HG03097 (cell line): ENCODE results near the gene DDAH2.

Source experiments
- ATAC-seq: cut with Tn5 transposase; IDR thresholded peaks from one replicate; pipeline ENCODE4 v1.9.1; 2021; ENCODE audit not compliant: unreplicated experiment, low FRiP score

DDAH2 gene

DNA sequence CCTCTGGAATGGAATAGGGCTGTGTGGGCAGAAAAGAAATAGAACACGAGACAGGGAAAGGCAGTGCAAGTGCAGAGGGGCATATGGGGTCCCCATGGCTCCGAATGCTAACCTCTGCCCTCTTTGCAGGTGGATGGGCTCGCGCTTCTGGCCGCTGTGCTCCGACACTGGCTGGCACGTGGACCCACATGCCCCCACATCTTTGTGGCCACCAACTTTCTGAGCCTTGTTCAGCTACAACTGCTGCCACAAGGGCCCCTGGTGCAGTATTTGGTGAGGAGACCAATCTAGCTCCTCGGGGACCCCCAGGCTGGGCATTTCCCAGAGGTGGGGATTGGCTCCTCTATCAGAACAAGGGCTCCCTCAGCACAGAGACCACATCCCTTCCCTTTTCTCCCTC, 32.2 kb upstream of the DDAH2 start:
- ATAC-seq, result no peak

DNA sequence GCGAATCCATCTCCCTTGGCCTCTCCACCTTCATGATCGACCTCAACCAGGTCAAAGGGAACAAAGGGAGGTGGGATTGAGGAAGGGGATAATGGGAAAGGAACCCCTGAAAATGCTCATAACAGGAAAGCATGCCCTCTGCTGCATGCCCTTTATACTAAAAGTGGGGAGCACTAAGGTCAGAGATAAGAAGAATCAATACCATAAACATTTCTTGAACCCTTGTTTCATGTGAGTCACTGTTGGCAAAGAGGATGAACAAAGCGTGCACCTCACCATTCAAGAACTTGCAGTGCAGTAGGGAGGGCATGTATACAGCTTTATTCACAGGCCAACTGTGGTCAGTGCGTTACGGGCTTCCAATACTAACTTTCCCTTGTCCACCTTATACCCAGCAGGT, 31.7 kb upstream of the DDAH2 start:
- no peak for ATAC-seq

DNA sequence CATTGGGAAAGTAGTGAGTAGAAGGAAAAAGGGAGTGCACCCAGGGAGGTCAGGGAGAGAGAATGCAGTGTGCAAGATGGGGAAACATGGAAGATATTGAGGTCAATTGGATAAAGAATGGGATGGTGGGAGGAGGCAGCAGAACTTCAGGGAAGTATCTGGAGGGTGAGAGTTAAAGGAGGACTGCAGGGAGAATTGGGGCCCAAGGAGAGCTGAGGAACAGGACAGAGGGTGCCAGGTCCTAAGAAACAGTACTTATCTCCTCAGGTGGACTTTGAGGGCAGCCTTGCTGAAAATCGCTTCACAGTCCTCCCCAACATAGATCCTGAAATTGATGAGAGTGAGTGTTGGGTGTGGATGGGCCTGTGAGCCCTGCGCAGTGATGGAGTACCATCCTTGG, 29.2 kb upstream of the DDAH2 start:
- no peak for ATAC-seq

DNA sequence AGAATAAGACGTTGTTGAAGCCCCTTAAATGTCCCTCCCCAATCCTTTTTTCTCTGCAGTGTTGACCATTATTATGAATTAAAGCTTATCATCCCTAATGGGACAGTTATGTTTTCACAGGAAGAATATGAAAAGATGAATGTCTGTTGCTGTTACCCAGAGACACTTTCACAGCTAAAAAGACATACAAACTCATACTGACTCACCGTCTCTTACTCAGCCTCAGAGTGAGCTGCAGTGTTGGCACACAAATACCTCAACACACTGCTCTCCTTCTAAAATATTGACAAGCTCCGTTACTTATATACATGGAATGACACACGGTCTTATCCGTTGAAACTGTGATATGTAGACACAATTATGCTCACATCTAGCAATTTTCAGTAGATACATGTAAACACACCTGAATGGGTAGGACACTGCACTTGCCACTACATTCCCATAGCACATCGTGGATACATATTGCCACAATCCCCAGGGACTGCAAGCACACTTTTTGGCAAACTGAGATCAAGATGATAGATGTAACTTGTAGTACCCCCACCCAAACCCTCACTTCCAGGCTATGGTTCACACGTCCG, 23.7 kb upstream of the DDAH2 start:
- no peak for ATAC-seq

DNA sequence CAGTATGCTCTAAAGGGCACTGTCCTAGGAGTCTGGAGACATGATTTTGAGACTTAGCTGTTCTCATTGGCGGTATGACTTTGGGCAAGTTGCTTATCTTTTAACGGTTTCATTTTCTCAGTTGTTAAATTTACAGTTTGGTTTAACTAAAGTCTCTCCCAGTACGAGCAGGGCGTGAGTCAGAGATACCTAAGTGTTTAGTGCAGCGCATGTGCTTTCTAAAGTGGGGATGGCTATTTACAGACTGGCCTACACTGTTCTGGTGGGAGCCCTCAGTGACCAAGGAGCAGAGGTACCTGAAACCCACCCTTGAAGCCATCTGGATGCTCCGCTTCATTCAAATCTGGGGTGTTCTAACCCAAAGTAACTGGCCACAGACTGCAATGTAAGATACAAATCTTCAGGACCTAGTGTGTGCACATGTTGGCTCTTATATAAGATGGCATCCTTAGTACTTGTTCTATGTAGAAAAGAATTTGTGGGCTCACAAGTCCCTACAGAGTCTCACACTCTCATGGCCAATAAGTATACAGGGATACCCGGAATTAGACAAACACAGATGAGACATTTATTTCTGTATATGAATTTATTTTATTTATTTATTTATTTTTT, 21.4 kb upstream of the DDAH2 start:
- ATAC-seq, result no peak

DNA sequence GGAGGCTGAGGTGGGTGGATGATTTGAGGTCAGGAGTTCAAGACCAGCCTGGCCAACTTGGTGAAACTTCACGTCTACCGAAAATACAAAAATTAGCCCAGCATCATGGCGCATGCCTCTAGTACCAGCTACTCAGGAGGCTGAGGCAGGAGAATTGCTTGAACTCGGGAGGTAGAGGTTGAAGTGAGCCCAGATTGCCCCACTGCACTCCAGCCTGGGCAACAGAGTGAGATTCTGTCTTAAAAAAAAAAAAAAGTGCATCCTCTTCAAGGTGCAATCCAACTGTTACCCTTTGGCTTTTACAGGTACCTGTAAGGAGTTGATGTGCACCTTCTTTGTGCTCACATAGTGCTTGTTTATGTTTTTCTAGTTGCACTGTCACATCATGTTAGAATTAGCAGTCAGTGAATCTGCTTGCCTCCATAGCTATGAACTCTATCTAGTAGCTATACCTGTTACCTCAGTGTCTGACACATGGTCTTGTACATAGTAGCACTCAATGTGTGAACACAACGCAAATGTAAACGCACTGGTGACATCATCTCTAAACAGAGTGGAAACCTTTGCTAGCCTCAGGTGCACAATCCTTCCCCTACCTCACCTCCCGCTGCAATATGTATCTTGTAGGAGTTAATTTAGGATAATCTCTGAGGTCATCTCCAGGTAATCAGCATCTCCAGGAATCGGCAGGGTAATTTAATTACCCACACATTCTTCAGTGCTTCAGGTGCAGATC, 20.4 kb upstream of the DDAH2 start:
- no peak for ATAC-seq

DNA sequence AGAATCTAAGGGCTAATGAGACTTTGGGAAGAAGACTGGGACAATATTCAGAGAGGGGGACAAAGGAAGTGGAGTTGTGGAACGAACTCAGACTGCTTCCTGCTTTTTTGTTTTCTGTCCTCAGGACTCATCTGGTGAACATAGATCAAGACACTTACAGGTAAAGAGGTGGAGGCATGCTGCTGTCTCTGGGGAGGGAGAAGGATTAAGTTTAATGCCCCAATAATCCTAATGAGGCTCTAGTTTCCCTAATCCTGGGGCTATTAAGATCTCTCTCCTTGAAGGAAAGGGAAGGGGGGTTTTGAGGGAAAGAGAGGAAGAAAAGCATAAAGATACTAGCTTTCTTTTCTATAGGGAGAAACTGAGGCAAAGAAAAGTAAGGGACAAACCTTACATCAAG, 15.3 kb upstream of the DDAH2 start:
- no peak for ATAC-seq

DNA sequence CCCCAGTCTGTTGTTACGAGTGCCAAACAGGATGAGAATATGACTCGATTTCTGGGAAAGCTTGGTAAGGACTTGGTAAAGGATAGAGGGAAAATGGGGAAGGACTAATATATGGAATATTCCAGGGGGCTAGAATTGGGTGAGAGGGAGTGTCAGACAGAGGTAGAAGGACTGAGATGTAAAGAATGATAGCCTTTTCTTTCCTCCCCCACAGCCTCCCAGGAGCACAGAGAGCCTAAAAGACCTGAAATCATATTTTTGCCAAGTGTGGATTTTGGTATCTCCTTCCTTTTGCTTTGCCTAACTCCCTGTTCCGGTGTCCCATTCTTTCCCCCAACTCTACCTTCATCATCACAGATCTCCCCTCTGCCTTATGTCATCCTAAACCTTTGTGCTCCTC, 13.8 kb upstream of the DDAH2 start:
- no peak for ATAC-seq

DNA sequence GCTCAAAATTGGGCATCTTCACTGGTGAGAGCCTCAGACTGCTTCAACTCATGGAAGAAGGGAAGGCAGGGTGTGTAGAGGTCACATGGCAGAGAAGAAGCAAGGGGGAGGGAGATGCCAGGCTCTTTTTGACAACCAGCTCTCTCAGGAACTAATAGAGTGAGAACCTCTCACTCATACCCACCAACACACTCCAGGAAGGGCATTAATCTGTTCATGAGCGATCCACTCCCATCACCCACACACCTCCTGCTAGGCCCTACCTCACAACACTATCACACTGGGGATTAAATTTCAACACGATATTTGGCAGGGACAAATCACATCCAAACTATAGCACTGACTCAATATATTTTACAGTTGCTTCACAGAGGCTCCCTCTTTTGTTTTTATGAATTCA, 12.7 kb upstream of the DDAH2 start:
- ATAC-seq, result no peak

DNA sequence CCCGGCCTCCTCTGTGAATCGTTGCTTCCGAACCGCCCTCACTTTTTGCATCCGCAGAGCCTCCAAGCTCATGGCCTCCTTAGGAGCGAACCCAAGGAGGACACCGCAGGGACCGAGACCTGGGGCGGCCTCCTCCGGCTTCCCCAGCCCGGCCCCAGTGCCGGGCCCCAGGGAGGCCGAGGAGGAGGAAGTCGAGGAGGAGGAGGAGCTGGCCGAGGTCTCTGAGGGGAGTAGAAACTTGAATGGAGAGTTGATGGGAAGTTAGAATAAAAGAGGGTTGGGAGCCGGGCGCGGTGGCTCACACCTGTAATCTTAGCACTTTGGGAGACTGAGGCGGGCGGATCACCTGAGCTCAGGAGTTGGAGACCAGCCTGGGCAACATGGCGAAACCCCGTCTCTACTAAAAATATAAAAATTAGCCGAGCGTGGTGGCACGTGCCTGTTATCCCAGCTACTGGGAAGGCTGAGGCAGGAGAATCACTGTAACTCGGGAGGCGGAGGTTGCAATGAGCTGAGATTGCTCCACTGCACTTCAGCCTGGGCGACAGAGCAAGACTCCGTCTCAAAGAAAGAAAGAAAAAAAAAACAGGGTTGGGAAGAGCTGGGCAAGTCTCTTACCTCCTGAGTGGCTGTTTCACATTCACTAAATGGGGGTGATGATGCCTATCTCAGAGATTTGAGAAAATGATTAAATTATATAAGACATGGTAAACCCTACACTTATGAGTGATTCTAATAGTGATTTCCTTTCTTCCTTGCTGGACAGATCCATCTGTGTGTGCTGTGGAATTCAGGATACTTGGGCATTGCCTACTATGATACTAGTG, 11.5 kb upstream of the DDAH2 start:
- ATAC-seq, result peak; percentile 2

DNA sequence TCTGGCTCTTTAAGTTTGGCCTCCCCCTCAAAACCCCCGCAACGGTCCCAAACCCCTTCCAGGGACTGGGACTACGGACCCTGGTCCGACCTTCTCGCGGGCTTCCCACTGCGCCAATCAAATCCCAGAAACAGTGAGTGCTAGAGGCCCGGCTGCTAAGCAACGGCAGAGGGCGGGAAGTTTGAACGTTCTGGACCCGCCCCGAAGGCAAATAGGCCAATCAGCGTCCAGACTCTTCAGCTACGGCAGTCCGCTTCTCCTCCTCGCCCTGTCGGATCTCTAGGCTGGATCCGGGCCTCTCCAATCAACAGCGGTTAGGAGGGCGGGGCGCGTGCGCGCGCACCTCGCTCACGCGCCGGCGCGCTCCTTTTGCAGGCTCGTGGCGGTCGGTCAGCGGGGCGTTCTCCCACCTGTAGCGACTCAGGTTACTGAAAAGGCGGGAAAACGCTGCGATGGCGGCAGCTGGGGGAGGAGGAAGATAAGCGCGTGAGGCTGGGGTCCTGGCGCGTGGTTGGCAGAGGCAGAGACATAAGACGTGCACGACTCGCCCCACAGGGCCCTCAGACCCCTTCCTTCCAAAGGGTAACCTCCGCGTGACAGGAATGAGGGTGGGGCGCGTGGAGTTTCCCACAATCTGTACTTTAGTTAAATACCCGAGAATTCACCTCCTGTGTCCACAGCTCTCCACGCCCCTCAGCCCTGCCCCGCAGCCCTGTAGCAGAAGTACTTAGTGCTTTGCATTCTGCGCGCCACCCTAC, 10.7 kb upstream of the DDAH2 start, which contains the start of gene MSH5:
Gene MSH5, plus strand, starts transcription at position 367 of the 758 bp plus-strand sequence. CDS start 462 bp downstream, outside the sequence.
- ATAC-seq, result peak; percentile 57

DNA sequence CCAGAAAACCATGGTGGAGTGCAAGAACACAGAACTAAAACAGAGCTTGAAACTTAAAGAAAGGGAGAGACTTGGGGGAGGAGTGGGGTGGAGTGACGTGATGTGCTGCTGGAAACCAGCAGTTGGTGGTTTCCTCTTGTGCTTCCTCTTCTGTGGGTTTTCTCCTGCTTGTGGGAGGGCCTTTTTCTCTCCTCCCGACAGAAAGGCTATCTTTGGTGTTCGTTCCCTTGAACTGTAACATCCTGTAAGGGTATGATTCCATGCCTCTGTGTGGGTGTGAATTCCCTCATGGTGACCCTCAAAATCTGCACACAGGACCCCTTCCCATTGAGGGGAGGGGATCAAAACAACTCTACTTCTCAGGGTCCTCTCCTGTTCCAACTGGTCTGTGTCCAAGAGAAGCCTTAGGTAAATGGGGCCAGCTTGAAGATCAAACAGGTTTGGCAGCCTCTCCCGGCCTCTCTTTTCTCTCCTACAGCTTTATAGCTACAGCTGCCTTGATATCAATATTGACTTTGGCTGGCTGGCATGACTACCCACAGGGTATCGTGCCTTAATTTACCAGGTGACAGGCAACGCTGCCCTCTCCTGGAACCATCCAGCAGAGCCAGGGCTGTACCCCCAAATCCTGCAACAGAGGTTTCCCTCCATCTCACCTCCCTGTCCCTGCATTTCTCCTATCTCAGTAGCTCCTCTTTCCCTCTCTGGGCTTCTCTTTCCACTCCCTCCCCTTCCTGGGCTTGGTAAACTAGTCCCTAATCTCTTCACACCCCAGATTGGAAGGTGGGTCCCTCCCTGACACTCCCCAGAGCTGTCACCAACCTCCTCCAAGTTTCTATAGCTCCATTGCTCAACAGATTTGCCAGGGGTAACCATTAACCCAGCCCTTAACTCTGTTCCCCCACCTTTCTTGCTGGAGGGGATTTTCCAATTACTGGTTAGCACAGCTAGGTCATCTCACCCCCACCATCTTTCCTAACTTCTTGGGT, 9.2 kb upstream of the DDAH2 start:
- no peak for ATAC-seq

DNA sequence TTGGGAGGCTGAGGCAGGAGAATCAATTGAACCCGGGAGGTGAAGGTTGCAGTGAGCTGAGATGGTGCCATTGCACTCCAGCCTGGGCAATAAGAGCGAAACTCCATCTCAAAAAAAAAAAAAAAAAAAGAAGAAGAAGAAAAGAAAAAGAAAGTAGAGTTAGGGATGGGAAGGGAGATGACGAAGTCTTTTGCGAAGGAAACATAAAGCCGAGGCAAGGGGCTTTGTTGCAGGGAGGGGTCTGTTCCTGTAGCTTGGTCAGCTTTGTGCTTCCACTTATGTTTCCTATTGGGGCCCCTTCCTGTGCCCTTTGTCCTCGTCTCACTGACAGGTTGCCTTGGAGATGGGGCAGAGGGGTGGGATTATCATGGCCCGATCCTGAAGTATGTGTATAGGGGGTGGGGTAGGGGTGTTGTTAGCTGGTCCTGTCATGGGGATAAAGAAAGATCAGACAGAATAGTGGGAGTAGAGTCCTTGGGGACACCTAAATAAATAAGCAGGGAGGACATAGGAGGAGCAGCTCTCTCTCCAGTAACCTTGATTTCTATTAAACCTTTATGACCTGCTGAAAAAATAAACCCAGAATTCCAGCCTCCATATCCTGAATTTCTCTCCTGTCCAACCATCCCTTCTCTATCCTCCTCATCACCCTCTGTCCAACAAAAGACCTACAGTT, 8.4 kb upstream of the DDAH2 start:
- no peak for ATAC-seq

DNA sequence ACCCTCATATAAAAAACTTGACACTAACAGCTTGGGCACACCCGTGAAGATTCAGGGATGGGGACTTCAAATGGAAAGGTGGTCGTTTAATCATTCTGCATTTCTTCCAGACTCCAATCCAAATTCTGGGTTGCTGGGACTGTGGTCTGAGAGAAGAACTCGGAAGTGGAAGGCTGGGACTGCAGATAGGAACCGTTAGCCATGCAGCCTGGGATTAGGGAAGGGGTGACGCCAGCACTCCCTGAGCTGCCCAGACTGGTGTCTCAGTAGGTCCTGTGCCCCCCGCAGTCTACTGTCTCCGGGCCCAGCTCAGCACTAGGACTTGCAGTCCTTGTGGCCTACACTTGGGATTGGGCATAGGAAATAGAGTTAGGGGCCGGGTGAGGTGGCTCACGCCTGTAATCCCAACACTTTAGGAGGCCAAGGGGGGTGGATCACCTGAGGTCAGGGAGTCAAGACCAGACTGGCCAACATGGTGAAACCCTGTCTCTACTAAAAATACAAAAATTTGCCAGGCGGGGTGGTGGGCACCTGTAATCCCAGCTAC, 7.7 kb upstream of the DDAH2 start:
- ATAC-seq, result no peak

DNA sequence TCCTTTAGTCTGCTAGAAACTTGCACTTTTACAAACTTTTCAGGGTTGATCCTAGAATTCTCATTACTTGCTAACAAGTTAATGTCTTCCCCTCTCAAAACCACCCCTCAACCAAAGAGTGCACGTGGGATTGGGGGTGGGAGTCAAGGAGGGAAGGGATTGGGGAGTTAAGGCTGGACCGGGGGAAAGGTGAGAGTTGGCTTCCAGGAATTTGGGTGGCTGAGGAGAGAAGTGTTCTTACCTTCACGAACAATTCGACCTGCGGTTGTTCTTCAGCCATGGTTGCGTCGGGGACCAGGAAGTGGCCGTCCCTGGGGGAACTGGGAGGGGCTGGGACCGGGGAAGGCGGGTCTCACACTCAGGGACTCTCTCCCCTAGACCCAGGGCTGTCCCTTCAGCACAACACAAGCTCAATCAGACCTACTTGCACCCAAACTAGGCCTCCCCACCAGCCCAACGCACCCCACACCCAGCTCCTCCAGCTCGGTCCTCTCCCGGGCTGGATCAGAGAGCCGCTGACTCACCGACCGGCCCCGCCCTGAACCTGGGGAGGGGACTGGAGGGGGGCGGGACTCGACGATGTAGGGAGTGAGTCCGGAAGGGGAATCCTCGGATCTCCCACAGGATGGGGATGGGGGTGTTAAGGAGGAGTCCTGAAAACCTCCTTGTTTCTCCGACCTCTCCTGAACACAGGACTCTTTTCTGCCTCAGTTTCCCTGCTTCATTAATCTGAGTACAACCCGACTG, 7.1 kb upstream of the DDAH2 start, which contains the start of gene CLIC1:
Gene CLIC1, minus strand, starts transcription at position 510 of the 747 bp plus-strand sequence. Its CDS starts 230 bp downstream, at position 280.
- ATAC-seq, result no peak

DNA sequence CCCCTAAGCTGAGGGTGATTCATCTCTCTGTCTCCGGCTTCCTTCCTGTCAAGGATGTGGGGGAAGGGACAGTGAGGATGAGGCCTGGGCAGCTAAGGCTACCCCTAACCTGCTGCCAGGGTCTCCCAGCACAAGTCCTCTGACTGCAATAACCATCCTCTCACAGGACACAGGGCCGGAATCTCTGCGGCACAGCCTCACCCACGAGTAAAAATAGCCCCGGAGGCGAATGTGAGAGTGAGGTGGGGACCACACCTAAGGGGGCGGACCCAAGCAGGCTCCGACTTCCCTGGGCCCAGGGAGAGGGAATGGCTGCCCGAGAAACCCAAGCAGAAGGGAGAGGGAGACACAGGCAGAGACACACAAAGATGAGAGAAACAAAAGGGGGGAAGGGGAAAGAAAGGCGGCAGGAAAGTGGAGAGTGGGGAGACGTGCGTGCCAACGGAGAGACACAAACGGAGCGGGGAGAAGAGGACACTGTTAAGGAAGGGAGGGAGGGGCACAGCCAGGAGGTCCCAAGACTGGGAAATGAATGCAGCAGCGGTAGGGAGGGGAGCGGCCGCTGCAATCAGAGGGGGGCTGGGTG, 5.8 kb upstream of the DDAH2 start:
- no peak for ATAC-seq

DNA sequence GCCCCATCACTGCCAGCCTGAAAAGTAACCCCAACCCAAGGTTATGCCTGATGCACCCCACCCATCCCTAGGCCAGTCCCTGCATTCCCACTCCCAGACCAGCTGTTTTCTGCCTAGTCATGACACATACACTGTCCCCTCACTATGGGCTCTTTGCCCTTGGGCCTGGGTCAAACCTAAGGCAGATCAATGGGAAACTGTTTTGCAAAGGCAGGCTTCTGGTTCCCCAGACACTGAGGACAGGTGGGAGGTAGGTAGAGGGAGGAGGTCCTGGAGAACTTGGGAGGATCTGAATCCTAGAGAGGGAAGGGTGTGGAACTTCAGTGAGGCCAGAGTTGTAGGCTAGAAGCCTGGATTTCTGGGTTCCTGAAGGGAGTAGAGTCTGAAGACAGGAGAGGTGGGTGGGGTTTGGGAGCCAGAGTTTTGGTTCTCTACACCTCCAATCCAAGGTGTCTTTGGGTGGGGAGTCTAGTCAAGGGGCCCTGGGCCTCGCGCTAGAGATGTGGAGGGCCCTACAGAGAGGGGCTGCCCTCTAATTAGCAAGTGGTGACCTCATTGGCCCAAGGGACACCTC, 5.2 kb upstream of the DDAH2 start:
- ATAC-seq, result no peak
